ENCODE data around the gene C10orf90.

The C10orf90 gene

GRCh38 chr10:126425489-126426065, 244.9 kb downstream of the C10orf90 start:
- no peak for DNase-seq (ENCODE audit: low read depth in 2 of 2)

- DNase-seq (ENCODE audit: low read depth in 2 of 2), result no peak
Observed at GRCh38 chr10:126425032-126425431, 245.5 kb downstream of the C10orf90 start.

- no peak for DNase-seq (ENCODE audit: low read depth in 2 of 2)
Observed at GRCh38 chr10:126423732-126424491, 246.6 kb downstream of the C10orf90 start.

- DNase-seq (ENCODE audit: low read depth in 2 of 2), result no peak
Observed at GRCh38 chr10:126422567-126422966, 247.9 kb downstream of the C10orf90 start.

GRCh38 chr10:126421756-126422256, 248.7 kb downstream of the C10orf90 start:
- no peak for DNase-seq (ENCODE audit: low read depth in 2 of 2)

GRCh38 chr10:126420567-126421300, 249.8 kb downstream of the C10orf90 start:
- DNase-seq (ENCODE audit: low read depth in 2 of 2), result no peak

GRCh38 chr10:126417220-126417825, 253.2 kb downstream of the C10orf90 start:
- no peak for DNase-seq (ENCODE audit: low read depth in 2 of 2)

- DNase-seq (ENCODE audit: low read depth in 2 of 2), result no peak
Observed at GRCh38 chr10:126409821-126410220, 260.7 kb downstream of the C10orf90 start.

GRCh38 chr10:126408953-126409641, 261.4 kb downstream of the C10orf90 start:
- no peak for DNase-seq (ENCODE audit: low read depth in 2 of 2)

- DNase-seq (ENCODE audit: low read depth in 2 of 2), result no peak
Observed at GRCh38 chr10:126407831-126408230, 262.7 kb downstream of the C10orf90 start.

GRCh38 chr10:126405239-126405775, 265.2 kb downstream of the C10orf90 start:
- DNase-seq (ENCODE audit: low read depth in 2 of 2), result no peak

- no peak for DNase-seq (ENCODE audit: low read depth in 2 of 2)
Observed at GRCh38 chr10:126402721-126403695, 267.5 kb downstream of the C10orf90 start.

GRCh38 chr10:126400641-126401040, 269.9 kb downstream of the C10orf90 start:
- DNase-seq (ENCODE audit: low read depth in 2 of 2), result no peak

GRCh38 chr10:126398924-126399323, 271.6 kb downstream of the C10orf90 start:
- DNase-seq (ENCODE audit: low read depth in 2 of 2), result no peak

- no peak for DNase-seq (ENCODE audit: low read depth in 2 of 2)
Observed at GRCh38 chr10:126398383-126398743, 272.1 kb downstream of the C10orf90 start.

- no peak for DNase-seq (ENCODE audit: low read depth in 2 of 2)
Observed at GRCh38 chr10:126397640-126398382, 272.7 kb downstream of the C10orf90 start.

GRCh38 chr10:126397156-126397555, 273.3 kb downstream of the C10orf90 start:
- DNase-seq (ENCODE audit: low read depth in 2 of 2), result no peak

- no peak for DNase-seq (ENCODE audit: low read depth in 2 of 2)
Observed at GRCh38 chr10:126394948-126395347, 275.5 kb downstream of the C10orf90 start.

- no peak for DNase-seq (ENCODE audit: low read depth in 2 of 2)
Observed at GRCh38 chr10:126393076-126393475, 277.4 kb downstream of the C10orf90 start.
